ENCODE measurements around the gene SMYD3. TPM values are rescaled to one million over a fixed set of nuclear protein-coding genes. Genes with fewer than 3 reads are reported as not detected.
A peak's percentile ranks its signal among the peaks of the same experiment; 100 is the strongest.

SMYD3 gene
- total RNA-seq, 1 donor from 2014 or later, result 35.4 TPM

DNA sequence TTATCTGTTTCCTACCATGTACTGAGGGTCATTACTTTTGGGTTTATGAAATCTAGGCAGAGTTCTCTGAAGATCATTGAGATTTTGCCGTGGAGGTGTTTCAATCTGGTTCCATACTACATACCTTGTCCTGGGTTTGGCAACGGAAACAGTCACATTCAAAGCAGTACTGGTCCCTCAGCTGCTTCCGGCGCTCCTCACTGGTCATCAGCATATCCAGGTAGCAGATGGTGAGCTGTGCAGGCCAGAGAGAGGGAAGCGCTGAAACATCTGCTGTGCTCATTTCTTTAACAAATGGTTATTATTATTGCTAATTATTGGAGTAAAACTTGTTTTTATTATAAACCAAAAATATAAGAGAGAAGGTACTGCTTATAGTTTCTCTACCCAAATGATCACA, 591.7 kb downstream of the SMYD3 start:
- no peak overlapping the region for H3K4me3 Mint-ChIP-seq (ENCODE audit: unreplicated experiment)
- no peaks in the 10 kb centered on the region for H3K9me3 Mint-ChIP-seq (ENCODE audit: unreplicated experiment)
- no peaks in the 10 kb centered on the region for H3K27me3 Mint-ChIP-seq (ENCODE audit: unreplicated experiment)
- TF ChIP-seq, protein P1, sequence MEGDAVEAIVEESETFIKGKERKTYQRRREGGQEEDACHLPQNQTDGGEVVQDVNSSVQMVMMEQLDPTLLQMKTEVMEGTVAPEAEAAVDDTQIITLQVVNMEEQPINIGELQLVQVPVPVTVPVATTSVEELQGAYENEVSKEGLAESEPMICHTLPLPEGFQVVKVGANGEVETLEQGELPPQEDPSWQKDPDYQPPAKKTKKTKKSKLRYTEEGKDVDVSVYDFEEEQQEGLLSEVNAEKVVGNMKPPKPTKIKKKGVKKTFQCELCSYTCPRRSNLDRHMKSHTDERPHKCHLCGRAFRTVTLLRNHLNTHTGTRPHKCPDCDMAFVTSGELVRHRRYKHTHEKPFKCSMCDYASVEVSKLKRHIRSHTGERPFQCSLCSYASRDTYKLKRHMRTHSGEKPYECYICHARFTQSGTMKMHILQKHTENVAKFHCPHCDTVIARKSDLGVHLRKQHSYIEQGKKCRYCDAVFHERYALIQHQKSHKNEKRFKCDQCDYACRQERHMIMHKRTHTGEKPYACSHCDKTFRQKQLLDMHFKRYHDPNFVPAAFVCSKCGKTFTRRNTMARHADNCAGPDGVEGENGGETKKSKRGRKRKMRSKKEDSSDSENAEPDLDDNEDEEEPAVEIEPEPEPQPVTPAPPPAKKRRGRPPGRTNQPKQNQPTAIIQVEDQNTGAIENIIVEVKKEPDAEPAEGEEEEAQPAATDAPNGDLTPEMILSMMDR (IDR thresholded peaks at IDR 0.05; ENCODE audit: unreplicated experiment), result no peak
- no peak overlapping the region for H3K27ac Mint-ChIP-seq (ENCODE audit: unreplicated experiment)
- DNase-seq (ENCODE audit: low spot score), result no peak
- H3K36me3 Mint-ChIP-seq (ENCODE audit: low read depth, unreplicated experiment), result peaks cover 4% of the 10 kb centered on the region
- no peaks in the 10 kb centered on the region for H3K4me1 Mint-ChIP-seq (ENCODE audit: unreplicated experiment)

DNA sequence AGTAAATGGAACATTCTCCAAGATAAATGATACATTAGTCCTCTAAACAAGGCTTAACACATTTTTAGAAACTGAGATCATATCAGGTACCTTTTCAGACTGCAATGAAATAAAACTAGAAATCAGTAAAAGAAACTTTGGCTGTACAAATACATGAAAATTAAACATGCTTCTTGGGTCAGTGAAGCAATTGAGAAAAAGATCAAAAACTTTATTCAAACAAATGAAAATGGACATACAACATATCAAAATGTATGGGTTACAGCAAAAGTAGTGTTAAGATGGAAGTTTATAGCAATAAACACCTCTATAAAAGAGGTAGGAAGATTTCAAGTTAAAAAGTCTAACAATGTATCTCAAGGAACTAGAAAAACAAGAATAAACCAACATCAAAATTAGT, 598.5 kb downstream of the SMYD3 start:
- TF ChIP-seq, protein P1 (IDR thresholded peaks at IDR 0.05; ENCODE audit: unreplicated experiment), result no peak
- no peaks in the 10 kb centered on the region for H3K9me3 Mint-ChIP-seq (ENCODE audit: unreplicated experiment)
- no peaks in the 10 kb centered on the region for H3K27me3 Mint-ChIP-seq (ENCODE audit: unreplicated experiment)
- peaks cover 8% of the 10 kb centered on the region for H3K36me3 Mint-ChIP-seq (ENCODE audit: low read depth, unreplicated experiment)
- no peak for DNase-seq (ENCODE audit: low spot score)
- H3K4me3 Mint-ChIP-seq (ENCODE audit: unreplicated experiment), result no peak overlapping the region
- no peak overlapping the region for H3K27ac Mint-ChIP-seq (ENCODE audit: unreplicated experiment)
- H3K4me1 Mint-ChIP-seq (ENCODE audit: unreplicated experiment), result peaks cover 3% of the 10 kb centered on the region

- Mint-ChIP-seq H3K27ac (ENCODE audit: unreplicated experiment) (no peak overlapping the region), H3K27me3 (ENCODE audit: unreplicated experiment) (no peaks in the 10 kb centered on the region)
Measured at GRCh38 chr1:245906207-245906606, 600.9 kb downstream of the SMYD3 start.

DNA sequence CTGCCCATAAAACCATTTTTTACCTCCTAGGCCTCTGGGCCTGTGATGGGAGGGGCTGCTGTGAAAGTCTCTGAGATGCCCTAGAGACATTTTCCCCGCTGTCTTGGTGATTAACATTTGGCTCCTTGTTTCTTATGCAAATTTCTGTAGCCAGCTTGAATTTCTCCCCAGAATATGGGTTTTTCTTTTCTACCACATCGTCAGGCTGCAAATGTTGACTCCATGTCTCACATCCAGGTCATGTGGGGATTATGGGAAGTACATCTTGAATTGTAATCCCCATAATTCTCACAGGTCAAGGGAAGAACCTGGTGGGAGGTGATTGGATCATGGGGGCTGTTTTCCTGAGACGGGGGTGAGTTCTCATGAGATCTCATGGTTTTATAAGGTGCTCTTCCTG, 603.2 kb downstream of the SMYD3 start:
- no peaks in the 10 kb centered on the region for H3K9me3 Mint-ChIP-seq (ENCODE audit: unreplicated experiment)
- H3K27ac Mint-ChIP-seq (ENCODE audit: unreplicated experiment), result no peak overlapping the region
- H3K4me3 Mint-ChIP-seq (ENCODE audit: unreplicated experiment), result peak overlapping the region; percentile 64
- no peak for DNase-seq (ENCODE audit: low spot score)
- peaks cover 6% of the 10 kb centered on the region for H3K4me1 Mint-ChIP-seq (ENCODE audit: unreplicated experiment)
- H3K36me3 Mint-ChIP-seq (ENCODE audit: low read depth, unreplicated experiment), result peaks cover 11% of the 10 kb centered on the region
- TF ChIP-seq, protein P1 (IDR thresholded peaks at IDR 0.05; ENCODE audit: unreplicated experiment), result no peak
- H3K27me3 Mint-ChIP-seq (ENCODE audit: unreplicated experiment), result no peaks in the 10 kb centered on the region

More at GRCh38 chr1:245906207-245906606, 600.9 kb downstream of the SMYD3 start:
- TF ChIP-seq, protein P1 (IDR thresholded peaks at IDR 0.05; ENCODE audit: unreplicated experiment), result no peak
- Mint-ChIP-seq H3K9me3 (ENCODE audit: unreplicated experiment) (no peaks in the 10 kb centered on the region), H3K4me1 (ENCODE audit: unreplicated experiment) (peaks cover 6% of the 10 kb centered on the region), H3K36me3 (ENCODE audit: low read depth, unreplicated experiment) (peaks cover 11% of the 10 kb centered on the region), H3K4me3 (ENCODE audit: unreplicated experiment) (no peak overlapping the region)
- DNase-seq (ENCODE audit: low spot score), result no peak

DNA sequence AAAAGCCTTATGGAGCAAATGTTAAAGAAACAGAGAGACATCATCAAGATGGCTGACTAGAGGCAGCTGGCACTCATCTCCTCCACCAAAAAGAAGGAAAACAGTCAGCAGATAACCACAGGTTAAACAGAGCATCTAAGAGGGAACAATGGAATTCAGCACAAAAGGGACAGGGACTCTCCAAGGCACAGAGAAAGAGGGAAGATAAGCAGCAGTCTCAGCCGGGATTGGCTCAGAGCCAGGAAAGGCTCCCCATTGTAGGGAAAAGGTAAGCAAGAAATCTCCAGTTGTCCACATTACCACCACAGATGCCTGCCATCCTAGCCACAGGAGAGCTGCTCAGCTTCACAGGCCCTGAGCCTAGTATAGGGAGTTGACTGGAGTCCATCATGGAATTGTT, 605.5 kb downstream of the SMYD3 start:
- Mint-ChIP-seq H3K4me3 (ENCODE audit: unreplicated experiment) (peak overlapping the region; percentile 43), H3K4me1 (ENCODE audit: unreplicated experiment) (peaks cover 3% of the 10 kb centered on the region), H3K36me3 (ENCODE audit: low read depth, unreplicated experiment) (peaks cover 11% of the 10 kb centered on the region), H3K27ac (ENCODE audit: unreplicated experiment) (no peak overlapping the region), H3K27me3 (ENCODE audit: unreplicated experiment) (peaks cover 2% of the 10 kb centered on the region), H3K9me3 (ENCODE audit: unreplicated experiment) (no peaks in the 10 kb centered on the region)
- DNase-seq (ENCODE audit: low spot score), result no peak
- TF ChIP-seq, protein P1 (IDR thresholded peaks at IDR 0.05; ENCODE audit: unreplicated experiment), result no peak

Measured in endothelial cell (in vitro differentiated cells).